GM12801 (cell line): ENCODE results near the gene RIC8A.

ENCODE experiments used
- TF ChIP-seq, protein P1 (sequence below): IDR thresholded peaks from one replicate; pipeline ENCODE4 v1.5.1; 2011; ENCODE audit warnings: control low read depth; ENCODE audit not compliant: insufficient read length; ENCODE audit errors: extremely low read depth

The RIC8A gene

GRCh38 chr11:249062-249461 is 41.6 kb downstream of the RIC8A start:
- TF ChIP-seq, protein P1, sequence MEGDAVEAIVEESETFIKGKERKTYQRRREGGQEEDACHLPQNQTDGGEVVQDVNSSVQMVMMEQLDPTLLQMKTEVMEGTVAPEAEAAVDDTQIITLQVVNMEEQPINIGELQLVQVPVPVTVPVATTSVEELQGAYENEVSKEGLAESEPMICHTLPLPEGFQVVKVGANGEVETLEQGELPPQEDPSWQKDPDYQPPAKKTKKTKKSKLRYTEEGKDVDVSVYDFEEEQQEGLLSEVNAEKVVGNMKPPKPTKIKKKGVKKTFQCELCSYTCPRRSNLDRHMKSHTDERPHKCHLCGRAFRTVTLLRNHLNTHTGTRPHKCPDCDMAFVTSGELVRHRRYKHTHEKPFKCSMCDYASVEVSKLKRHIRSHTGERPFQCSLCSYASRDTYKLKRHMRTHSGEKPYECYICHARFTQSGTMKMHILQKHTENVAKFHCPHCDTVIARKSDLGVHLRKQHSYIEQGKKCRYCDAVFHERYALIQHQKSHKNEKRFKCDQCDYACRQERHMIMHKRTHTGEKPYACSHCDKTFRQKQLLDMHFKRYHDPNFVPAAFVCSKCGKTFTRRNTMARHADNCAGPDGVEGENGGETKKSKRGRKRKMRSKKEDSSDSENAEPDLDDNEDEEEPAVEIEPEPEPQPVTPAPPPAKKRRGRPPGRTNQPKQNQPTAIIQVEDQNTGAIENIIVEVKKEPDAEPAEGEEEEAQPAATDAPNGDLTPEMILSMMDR: no peak

DNA sequence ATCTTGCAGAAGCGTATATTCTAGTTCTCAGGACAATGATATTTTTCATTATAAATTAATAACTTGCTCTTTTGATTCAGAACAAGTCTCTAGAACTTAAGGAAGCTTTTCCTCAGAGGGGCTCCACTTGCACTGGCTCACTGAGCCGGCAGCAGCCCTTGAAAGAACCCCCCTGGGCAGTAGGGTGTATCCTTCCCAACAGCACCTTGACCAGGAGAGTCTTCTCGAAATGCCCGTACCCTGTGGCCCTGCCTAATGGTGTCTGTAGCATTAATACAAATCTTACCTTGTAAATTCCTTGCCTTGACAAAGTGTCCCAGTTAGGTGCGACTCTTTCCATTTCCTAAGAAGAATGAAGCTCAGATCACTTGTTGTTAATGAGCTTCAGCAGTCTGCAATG is 42.8 kb downstream of the RIC8A start:
- TF ChIP-seq, protein P1: no peak

DNA sequence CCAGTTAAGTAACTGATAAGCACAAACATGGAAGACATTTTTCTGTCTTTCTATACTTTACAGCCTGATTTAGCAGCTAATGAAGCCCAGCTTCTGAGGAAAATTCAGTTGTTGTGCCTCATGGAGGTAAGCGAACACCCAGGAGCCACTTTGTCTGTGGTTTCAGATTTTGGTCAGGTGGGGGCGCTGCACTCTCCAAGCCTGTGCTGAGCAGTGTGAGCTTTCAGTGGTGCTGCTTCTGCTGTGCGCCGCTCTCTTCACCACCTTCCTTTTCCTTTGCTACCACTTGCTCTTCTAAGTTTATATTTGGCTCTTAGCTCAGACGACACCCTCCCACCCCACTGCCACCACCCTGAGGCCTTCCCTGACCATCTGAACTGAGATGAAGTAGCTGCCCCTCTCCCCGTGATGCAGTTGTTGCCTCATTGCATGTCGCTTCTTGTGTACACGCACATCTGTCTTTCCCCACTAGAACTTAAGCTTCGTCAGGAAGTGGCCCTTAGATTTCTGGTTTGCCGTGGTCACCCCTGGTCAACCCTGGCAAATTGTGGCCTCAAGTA is 43.3 kb downstream of the RIC8A start:
- TF ChIP-seq, protein P1: no peak

DNA sequence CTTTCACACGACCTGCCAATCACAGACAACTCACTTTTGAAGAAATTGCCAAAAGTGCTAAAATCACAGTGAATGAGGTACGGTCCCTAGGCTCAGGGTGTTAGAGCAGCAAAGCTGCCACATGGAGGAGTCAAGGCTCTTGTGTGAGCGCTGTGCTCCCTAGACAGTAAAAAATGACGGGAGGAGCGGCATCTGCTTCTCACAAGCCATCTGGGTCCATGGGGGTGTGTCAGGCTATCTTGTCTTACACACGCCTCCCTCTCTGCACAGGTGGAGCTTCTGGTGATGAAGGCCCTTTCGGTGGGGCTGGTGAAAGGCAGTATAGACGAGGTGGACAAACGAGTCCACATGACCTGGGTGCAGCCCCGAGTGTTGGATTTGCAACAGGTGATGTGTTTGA is 44.0 kb downstream of the RIC8A start:
- TF ChIP-seq, protein P1: no peak

GRCh38 chr11:252666-253065 is 45.2 kb downstream of the RIC8A start:
- TF ChIP-seq, protein P1: no peak

DNA sequence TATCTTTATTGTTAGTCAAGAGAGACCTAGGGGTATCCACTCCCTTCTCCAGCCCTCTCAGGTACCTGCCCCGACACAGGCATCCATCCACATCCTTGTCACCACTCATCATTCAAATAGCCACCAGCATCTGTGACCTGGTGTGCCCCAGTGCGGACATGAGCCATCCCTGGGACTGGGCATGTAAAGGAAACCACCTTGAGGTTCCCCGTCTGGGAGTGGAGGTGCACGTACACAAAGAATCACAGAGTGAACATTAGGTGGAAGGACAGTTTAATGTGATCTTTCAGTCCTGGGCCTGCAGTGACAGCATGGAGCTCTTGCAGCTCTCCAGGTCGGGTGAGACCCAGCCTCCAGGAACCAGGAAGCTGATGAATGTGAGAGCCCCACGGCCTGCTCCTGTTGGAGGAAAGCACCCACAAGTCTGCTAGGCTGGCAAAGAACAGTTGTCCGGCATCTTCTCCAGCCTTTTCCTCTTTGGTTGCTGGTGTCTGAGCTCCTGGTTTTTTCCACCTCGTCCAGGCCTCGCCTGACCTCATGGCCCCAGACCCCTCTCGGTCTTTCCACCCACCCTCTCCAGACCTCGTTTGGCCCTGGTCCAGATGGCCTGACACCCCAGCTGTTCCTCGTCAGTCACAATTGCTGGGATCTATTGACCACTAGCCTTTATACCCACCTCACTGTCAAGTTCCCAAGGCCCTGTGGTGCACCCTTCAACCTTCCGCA is 45.8 kb downstream of the RIC8A start:
- TF ChIP-seq, protein P1: no peak

DNA sequence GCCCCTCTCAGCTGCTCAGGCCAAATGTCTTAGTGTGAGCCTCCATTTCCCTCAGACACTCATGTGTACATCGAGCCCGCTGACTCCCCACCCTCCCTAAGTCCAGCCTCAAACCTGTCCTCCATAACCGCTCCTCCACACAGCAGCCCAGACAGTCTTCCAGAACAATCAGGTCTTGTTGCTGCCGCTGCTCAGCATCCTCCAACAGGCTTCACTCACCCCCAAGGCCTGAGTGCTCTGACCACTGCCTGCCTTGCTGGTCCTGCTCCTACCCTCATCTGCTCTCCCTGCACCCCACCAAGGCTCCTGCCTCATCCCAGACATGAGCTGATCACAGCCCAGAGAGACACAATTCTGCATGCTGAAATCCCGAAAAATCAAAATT is 46.4 kb downstream of the RIC8A start:
- TF ChIP-seq, protein P1: no peak
